K562 (cell line): ENCODE data around the gene NAA38. TPM values are rescaled to one million over a fixed set of nuclear protein-coding genes. Genes with fewer than 3 reads are reported as not detected.
A peak's percentile ranks its signal among the peaks of the same experiment; 100 is the strongest.

ENCODE experiments used
- DACH1 ChIP-seq: fragments of 450-650 bp; IDR thresholded peaks from 2 replicates; pipeline ENCODE4 v1.6.1; 2018; ENCODE audit not compliant: partially characterized antibody
- ETS1 ChIP-seq: conservative IDR thresholded peaks from 2 replicates; pipeline ENCODE4 v1.6.1; 2011; ENCODE audit warnings: low read depth, mild to moderate bottlenecking, low read length; ENCODE audit not compliant: control insufficient read depth
- HMG20B ChIP-seq: fragments of 250-450 bp; sonication (Bioruptor Pico); IDR thresholded peaks from 2 replicates; pipeline ENCODE4 v1.5.0; 2021; ENCODE audit warnings: mild to moderate bottlenecking
- HNRNPH1 ChIP-seq: fragments of 200-400 bp; formaldehyde crosslinking; optimal IDR thresholded peaks from 2 replicates; pipeline ENCODE3; 2017; ENCODE audit warnings: low read depth, mild to moderate bottlenecking, low read length, moderate library complexity
- JUN ChIP-seq, 2 experiments: sonication (generic) in 1 of 2; formaldehyde crosslinking in 1 of 2; IDR thresholded peaks; 2 replicates each; pipeline versions ENCODE4 v1.6.1 to v1.8.0; 2012 to 2022; ENCODE audit warnings: borderline replicate concordance in 2 of 2, mild to moderate bottlenecking in 2 of 2, improper control_type of control experiment in 1 of 2, low read depth in 1 of 2, low read length in 1 of 2, missing genetic modification reagents in 1 of 2
- JUND ChIP-seq, 2 experiments: IDR thresholded peaks; 2 replicates in 1 of 2; 3 replicates in 1 of 2; pipeline ENCODE4 v1.6.1; 2011; ENCODE audit warnings: borderline replicate concordance in 2 of 2, low read depth in 2 of 2, low read length in 2 of 2, improper control_type of control experiment in 1 of 2, missing biosample characterization in 1 of 2, missing genetic modification characterization in 1 of 2, missing genetic modification reagents in 1 of 2
- MTA2 ChIP-seq: fragments of 450-650 bp; IDR thresholded peaks from 2 replicates; pipeline ENCODE4 v1.6.1; 2016; ENCODE audit warnings: low read depth
- MXI1 ChIP-seq: IDR thresholded peaks from 2 replicates; pipeline ENCODE4 v1.6.1; 2011; ENCODE audit warnings: low read depth, mild to moderate bottlenecking, improper control_type of control experiment, low read length
- MYC ChIP-seq, 2 experiments: fragments of 250-450 bp in 1 of 2; sonication (Bioruptor Pico) in 1 of 2; IDR thresholded peaks; 2 replicates each; pipeline versions ENCODE4 v1.5.1 to v1.6.1; 2012 to 2021; ENCODE audit warnings: low read depth in 2 of 2, borderline replicate concordance in 1 of 2, improper control_type of control experiment in 1 of 2, low read length in 1 of 2, mild to moderate bottlenecking in 1 of 2, moderate library complexity in 1 of 2
- NFE2 ChIP-seq: IDR thresholded peaks from 2 replicates; pipeline ENCODE4 v1.6.1; 2014; ENCODE audit warnings: antibody characterized with exemption, low read depth
- SAFB2 ChIP-seq: fragments of 200-400 bp; formaldehyde crosslinking; IDR thresholded peaks from 2 replicates; pipeline ENCODE4 v1.6.1; 2018; ENCODE audit warnings: borderline replicate concordance, low read length, low read depth, moderate library complexity; ENCODE audit not compliant: severe bottlenecking
- SOX6 ChIP-seq: fragments of 450-650 bp; IDR thresholded peaks from 2 replicates; pipeline ENCODE4 v1.6.1; 2014; ENCODE audit warnings: mild to moderate bottlenecking
- STAT6 ChIP-seq: sonication (generic); formaldehyde crosslinking; IDR thresholded peaks from 2 replicates; pipeline ENCODE4 v1.8.1; 2023; ENCODE audit warnings: mild to moderate bottlenecking, missing genetic modification reagents
- TAF1 ChIP-seq: IDR thresholded peaks from 2 replicates; pipeline ENCODE4 v1.6.1; 2011; ENCODE audit warnings: mild to moderate bottlenecking, low read length, moderate library complexity; ENCODE audit not compliant: insufficient read depth, control insufficient read depth, severe bottlenecking; ENCODE audit errors: extremely low read depth
- TCF3 ChIP-seq: sonication (generic); formaldehyde crosslinking; IDR thresholded peaks from 2 replicates; pipeline ENCODE4 v1.4.0; 2020; ENCODE audit warnings: mild to moderate bottlenecking, missing genetic modification reagents
- TEAD1 ChIP-seq, 2 experiments: fragments of 450-650 bp in 1 of 2; sonication (generic) in 1 of 2; formaldehyde crosslinking; IDR thresholded peaks; 2 replicates each; pipeline versions ENCODE4 v1.4.0 to v1.8.0; 2020 to 2022; ENCODE audit warnings: mild to moderate bottlenecking in 2 of 2, missing genetic modification reagents in 1 of 2
- TRIM28 ChIP-seq: fragments of 450-650 bp; IDR thresholded peaks from 2 replicates; pipeline ENCODE4 v1.6.1; 2017
- YY1 ChIP-seq, 3 experiments: IDR thresholded peaks; 2 replicates each; pipeline ENCODE4 v1.6.1; 2011; ENCODE audit warnings: low read length in 2 of 3, mild to moderate bottlenecking in 2 of 3, moderate library complexity in 2 of 3, borderline replicate concordance in 1 of 3, control low read depth in 1 of 3, low read depth in 1 of 3; ENCODE audit not compliant: insufficient read depth in 3 of 3, insufficient replicate concordance in 2 of 3, control insufficient read depth in 1 of 3, insufficient read length in 1 of 3; ENCODE audit errors: extremely low read depth in 1 of 3
- ZFX ChIP-seq: sonication (generic); formaldehyde crosslinking; IDR thresholded peaks from 2 replicates; pipeline ENCODE4 v1.8.0; 2022; ENCODE audit warnings: mild to moderate bottlenecking, missing genetic modification reagents, moderate library complexity
- ZNF583 ChIP-seq: fragments of 250-450 bp; sonication (Bioruptor Pico); IDR thresholded peaks from 2 replicates; pipeline ENCODE4 v1.4.0; 2020
- ZNF655 ChIP-seq: fragments of 250-450 bp; sonication (Bioruptor Pico); IDR thresholded peaks from 2 replicates; pipeline ENCODE4 v1.5.0; 2021
- polyA plus RNA-seq, 8 experiments: library from polyadenylated mRNA; depleted of rRNA in 4 of 8; stranded (reverse) in 5 of 8; unstranded in 3 of 8; fragments of >200 nt; fragmentation: Nextera tagmentation in 2 of 8; fragmentation: Illumina TruSeq in 1 of 8; extraction: Ambion mirVana in 2 of 8; extraction: Trizol in 1 of 8; gene quantifications; 2 replicates each; pipeline versions ENCODE4 v1.2.1 to v1.2.3, GENCODE V29; 2011 to 2014; ENCODE audit warnings: inconsistent platforms in 1 of 8, missing spikeins in 1 of 8
- total RNA-seq, 7 experiments: library from RNA; depleted of rRNA in 6 of 7; stranded (reverse); fragments of >200 nt in 6 of 7; fragmentation: Illumina TruSeq in 2 of 7; extraction: Trizol in 2 of 7; gene quantifications; 2 replicates each; pipeline versions ENCODE4 v1.2.1 to v1.2.3, GENCODE V29; 2011 to 2021; ENCODE audit warnings: low replicate concordance in 1 of 7

NAA38 gene
- total and polyA plus RNA-seq, 9 of the 15 experiments (the other 6 are each of a cell fraction or from before 2014, with no cell fraction given) = 16.4 to 99.8 (median 57.3) TPM

GRCh38 chr17:7841396-7841914 is 15.9 kb downstream of the NAA38 start (continued):
- 0 out of 2 replicates have a peak, but pooled peaks have one; percentile 9 for TF ChIP-seq TCF3 (CRISPR knock-in tag)
- 0 out of 2 replicates have a peak, but pooled peaks have one; percentile 11 for TF ChIP-seq MXI1
- peak in 1 of 2 experiments; percentile 19; a peak in 1 of 4 replicates for TF ChIP-seq TEAD1 (CRISPR knock-in tag; IDR thresholded peaks at IDR 0.05)
- TF ChIP-seq TRIM28 = no peak
- TF ChIP-seq SAFB2 = no peak
- peak; percentile 6 for TF ChIP-seq TAF1
- peak; percentile 18; the same call in 1 of the 2 replicates for TF ChIP-seq NFE2
- TF ChIP-seq ETS1 = peak; percentile 56; the same call in 1 of the 2 replicates
- peak; percentile 59; the same call in 1 of the 2 replicates for TF ChIP-seq JUND (IDR thresholded peaks at IDR 0.05; ENCODE audit: borderline replicate concordance, low read depth, low read length)
- peak; percentile 24; the same call in 1 of the 3 replicates for TF ChIP-seq JUND (tag; IDR thresholded peaks at IDR 0.05; ENCODE audit: borderline replicate concordance, low read depth, low read length)
- TF ChIP-seq YY1 (IDR thresholded peaks at IDR 0.05; ENCODE audit: borderline replicate concordance in 1 of 3, control insufficient read depth in 1 of 3, extremely low read depth in 1 of 3, insufficient read depth in 3 of 3, insufficient read length in 1 of 3, insufficient replicate concordance in 2 of 3, low read depth in 1 of 3, low read length in 2 of 3) = peak in 2 of 3 experiments; percentile 18 to 43
- no peak for TF ChIP-seq ZNF583 (CRISPR knock-in tag)
- TF ChIP-seq HMG20B (CRISPR knock-in tag) = no peak
- peak; percentile 14; the same call in 1 of the 2 replicates for TF ChIP-seq JUN (IDR thresholded peaks at IDR 0.05; ENCODE audit: borderline replicate concordance, low read depth, low read length)
- TF ChIP-seq JUN (CRISPR knock-in tag; IDR thresholded peaks at IDR 0.05; ENCODE audit: borderline replicate concordance) = no peak
- no peak for TF ChIP-seq ZNF655 (CRISPR knock-in tag)
- TF ChIP-seq DACH1 = no peak
- peak; percentile 64 for TF ChIP-seq ZFX (CRISPR knock-in tag)
- 0 out of 2 replicates have a peak, but pooled peaks have one; percentile 5 for TF ChIP-seq MTA2
- no peak for TF ChIP-seq HNRNPH1
- TF ChIP-seq SOX6 = peak; percentile 34; the same call in 1 of the 2 replicates
- TF ChIP-seq STAT6 (CRISPR knock-in tag) = no peak
- TF ChIP-seq MYC (IDR thresholded peaks at IDR 0.05; ENCODE audit: low read depth, low read length) = 0 out of 2 replicates have a peak, but pooled peaks have one; percentile 37
- no peak for TF ChIP-seq MYC (CRISPR knock-in tag; IDR thresholded peaks at IDR 0.05; ENCODE audit: borderline replicate concordance, low read depth)
